Measurements from ENCODE around the gene SLC4A4.

DNA sequence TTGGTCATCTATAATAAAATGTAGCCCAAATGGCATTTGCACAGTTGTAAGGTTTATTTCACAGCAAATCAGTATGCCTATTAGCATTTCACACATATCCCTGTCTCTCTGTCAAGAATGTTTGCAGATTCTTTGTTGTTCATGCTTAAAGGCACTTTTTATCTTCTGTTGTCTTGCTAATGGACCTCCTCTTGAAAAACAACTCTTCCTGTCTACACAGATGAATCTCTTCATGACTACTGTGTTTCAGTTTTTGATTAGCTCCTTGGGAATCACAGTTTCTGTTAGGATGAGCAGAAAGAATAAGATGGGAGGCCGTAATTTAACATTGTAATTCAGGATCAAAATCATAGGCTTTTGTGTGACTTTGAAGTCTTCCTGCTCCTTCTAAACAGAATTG lies 35.5 kb upstream of the SLC4A4 start:
- TF ChIP-seq CTCF (IDR thresholded peaks at IDR 0.05) (no peak), POLR2AphosphoS5 (IDR thresholded peaks at IDR 0.05) (no peak), POLR2A (IDR thresholded peaks at IDR 0.05) (no peak)

Data from sigmoid colon (tissue), 4 donors.